Esophagus squamous epithelium (tissue), 5 donors: Measurements from ENCODE around the gene HCFC2. TPM values are rescaled to one million over a fixed set of nuclear protein-coding genes. Genes with fewer than 3 reads are reported as not detected.

Source experiments
- DNase-seq: peaks from one replicate; lab custom pipeline; 2025; lab: John Stamatoyannopoulos, UW
- H3K27ac ChIP-seq, 4 donors: fragments of 200-600 bp; sonication (generic); one replicate each; pipeline ENCODE4 v1.5.1; 2016 to 2019; ENCODE audit warnings: mild to moderate bottlenecking in 1 of 4
- H3K27me3 ChIP-seq, 4 donors: fragments of 200-600 bp; sonication (generic); 1 replicate in 3 of 4; 2 replicates in 1 of 4; pipeline versions ENCODE4 v1.5.1 to v1.6.0; 2017 to 2021; ENCODE audit warnings: antibody characterized with exemption in 1 of 4
- H3K36me3 ChIP-seq, 3 donors: fragments of 200-600 bp; sonication (generic); one replicate each; pipeline ENCODE4 v1.5.1; 2016 to 2019
- H3K4me1 ChIP-seq, 3 donors: fragments of 200-600 bp; sonication (generic); one replicate each; pipeline ENCODE4 v1.5.1; 2017 to 2019
- H3K4me3 ChIP-seq, 4 donors: fragments of 200-600 bp; sonication (generic); 1 replicate in 3 of 4; 2 replicates in 1 of 4; pipeline ENCODE4 v1.5.1; 2016 to 2019; ENCODE audit warnings: mild to moderate bottlenecking in 2 of 4, moderate library complexity in 1 of 4
- H3K9me3 ChIP-seq, 3 donors: fragments of 200-600 bp; sonication (generic); one replicate each; pipeline ENCODE4 v1.5.1; 2016 to 2019
- POLR2A ChIP-seq, 4 donors: fragments of 450-650 bp; IDR thresholded peaks; one replicate each; pipeline ENCODE4 v1.6.1; 2017; ENCODE audit warnings: antibody characterized with exemption in 4 of 4, mild to moderate bottlenecking in 4 of 4, moderate library complexity in 3 of 4
- WGBS, 2 donors: methylation state at CpG; one replicate each; pipeline ENCODE4 v1.1.5; 2018; 5-methylcytosine and 5-hydroxymethylcytosine counted together
- intact Hi-C: fragments of 100-400 bp; cut with DNase I; formaldehyde crosslinking; loops from one replicate; pipeline ENCODE4 v1.15.0; 2022
- total RNA-seq, 4 donors: library from RNA; depleted of rRNA; stranded (reverse); fragments of >200 nt; gene quantifications; one replicate each; pipeline ENCODE4 v1.1.0, GENCODE V29; 2016
- TF ChIP-seq, protein P1 (sequence below), 6 experiments: fragments of 450-650 bp in 4 of 6; fragments of 200-600 bp in 2 of 6; sonication (generic) in 2 of 6; IDR thresholded peaks; one replicate each; pipeline ENCODE4 v1.5.1; 2016 to 2019; ENCODE audit warnings: antibody characterized with exemption in 6 of 6, mild to moderate bottlenecking in 4 of 6, moderate library complexity in 4 of 6
- donor health status: DM: yes; HTN: yes; CAD: no.

Gene HCFC2
- total RNA-seq, 4 donors from 2014 or later = 10.1 to 17.7 (median 14.7) TPM

DNA sequence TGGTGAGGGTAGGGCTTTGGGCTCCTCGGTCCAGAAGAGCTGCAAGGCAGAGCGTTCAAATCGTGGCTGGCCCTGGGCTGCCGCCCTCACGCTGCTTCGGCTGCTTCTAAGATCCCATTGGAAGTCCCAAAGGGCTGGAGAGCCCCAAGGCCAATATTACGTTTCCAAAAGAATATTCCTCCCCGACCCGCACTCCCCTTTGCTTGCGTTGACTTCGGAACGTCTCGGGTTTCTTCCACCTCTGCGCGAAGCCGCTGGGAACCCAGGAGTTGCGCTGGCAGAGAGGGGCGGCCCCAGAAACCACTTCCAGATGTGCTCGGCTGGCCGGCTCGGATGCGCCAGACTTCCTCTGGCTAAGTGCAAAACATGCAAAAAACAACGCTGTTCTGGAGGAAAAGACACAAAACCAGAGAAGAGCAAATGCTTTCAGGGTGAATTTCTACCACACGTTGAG, 14.4 kb upstream of the HCFC2 start, which contains the start of gene GLT8D2:
Gene GLT8D2 (minus strand): TSS at position 285 of the 454 bp plus-strand sequence. CDS start 30,539 bp downstream, outside the sequence.
- H3K27ac ChIP-seq = peak within 1 kb of the TSS in 3 of 4 donors; percentile 60 to 77 (median 67)
- H3K4me1 ChIP-seq = peaks cover 6 to 31% (median 9%) of the 10 kb centered on the region in 3 donors
- TF ChIP-seq, protein P1, sequence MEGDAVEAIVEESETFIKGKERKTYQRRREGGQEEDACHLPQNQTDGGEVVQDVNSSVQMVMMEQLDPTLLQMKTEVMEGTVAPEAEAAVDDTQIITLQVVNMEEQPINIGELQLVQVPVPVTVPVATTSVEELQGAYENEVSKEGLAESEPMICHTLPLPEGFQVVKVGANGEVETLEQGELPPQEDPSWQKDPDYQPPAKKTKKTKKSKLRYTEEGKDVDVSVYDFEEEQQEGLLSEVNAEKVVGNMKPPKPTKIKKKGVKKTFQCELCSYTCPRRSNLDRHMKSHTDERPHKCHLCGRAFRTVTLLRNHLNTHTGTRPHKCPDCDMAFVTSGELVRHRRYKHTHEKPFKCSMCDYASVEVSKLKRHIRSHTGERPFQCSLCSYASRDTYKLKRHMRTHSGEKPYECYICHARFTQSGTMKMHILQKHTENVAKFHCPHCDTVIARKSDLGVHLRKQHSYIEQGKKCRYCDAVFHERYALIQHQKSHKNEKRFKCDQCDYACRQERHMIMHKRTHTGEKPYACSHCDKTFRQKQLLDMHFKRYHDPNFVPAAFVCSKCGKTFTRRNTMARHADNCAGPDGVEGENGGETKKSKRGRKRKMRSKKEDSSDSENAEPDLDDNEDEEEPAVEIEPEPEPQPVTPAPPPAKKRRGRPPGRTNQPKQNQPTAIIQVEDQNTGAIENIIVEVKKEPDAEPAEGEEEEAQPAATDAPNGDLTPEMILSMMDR (IDR thresholded peaks at IDR 0.05) = no peak
- TF ChIP-seq POLR2A (IDR thresholded peaks at IDR 0.05) = no peak
- intact Hi-C loops = no loop called here
- H3K36me3 ChIP-seq = no peaks in the 10 kb centered on the region
- WGBS, 2 donors = 5 to 7% methylated on average over 3 to 22 of the region's 24 CpGs
- no peaks in the 10 kb centered on the region for H3K9me3 ChIP-seq
- peak within 1 kb of the TSS; percentile 20 to 60 (median 48) for H3K4me3 ChIP-seq
- no peak for DNase-seq
- H3K27me3 ChIP-seq = peaks cover 0 to 26% (median 0%) of the 10 kb centered on the region in 4 donors

DNA sequence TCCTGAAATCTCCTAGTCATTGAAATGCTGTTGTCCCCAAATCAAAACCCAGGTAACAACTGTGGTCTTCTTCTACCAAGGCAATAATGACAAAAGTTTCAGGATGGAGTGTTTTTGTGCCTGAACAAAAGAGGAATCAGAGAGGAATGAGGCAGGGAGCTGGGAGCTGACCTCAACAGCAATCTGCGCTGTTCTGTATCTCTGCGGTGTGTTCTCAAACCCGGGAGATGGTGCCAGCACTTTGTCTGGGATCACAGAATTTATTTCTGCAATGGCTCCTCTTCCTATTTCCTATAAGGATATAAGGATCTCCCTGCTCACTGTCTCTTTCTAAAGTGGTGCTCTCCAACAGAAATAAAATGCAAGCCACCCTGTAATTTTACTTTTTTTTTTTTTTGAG, 13.9 kb upstream of the HCFC2 start:
- WGBS, 2 donors = 30 to 39% methylated on average over 2 to 3 of the region's 3 CpGs
- intact Hi-C loops = no loop called here
- no peak for DNase-seq
- peak overlapping the region in 3 of 4 donors; percentile 60 to 77 (median 67) for H3K27ac ChIP-seq
- H3K9me3 ChIP-seq = no peaks in the 10 kb centered on the region
- H3K4me3 ChIP-seq = peak overlapping the region; percentile 20 to 60 (median 48)
- H3K36me3 ChIP-seq = no peaks in the 10 kb centered on the region
- H3K4me1 ChIP-seq = peaks cover 6 to 31% (median 9%) of the 10 kb centered on the region in 3 donors
- peaks cover 0 to 26% (median 0%) of the 10 kb centered on the region in 4 donors for H3K27me3 ChIP-seq
- no peak for TF ChIP-seq POLR2A (IDR thresholded peaks at IDR 0.05)
- TF ChIP-seq, protein P1 (IDR thresholded peaks at IDR 0.05) = no peak

DNA sequence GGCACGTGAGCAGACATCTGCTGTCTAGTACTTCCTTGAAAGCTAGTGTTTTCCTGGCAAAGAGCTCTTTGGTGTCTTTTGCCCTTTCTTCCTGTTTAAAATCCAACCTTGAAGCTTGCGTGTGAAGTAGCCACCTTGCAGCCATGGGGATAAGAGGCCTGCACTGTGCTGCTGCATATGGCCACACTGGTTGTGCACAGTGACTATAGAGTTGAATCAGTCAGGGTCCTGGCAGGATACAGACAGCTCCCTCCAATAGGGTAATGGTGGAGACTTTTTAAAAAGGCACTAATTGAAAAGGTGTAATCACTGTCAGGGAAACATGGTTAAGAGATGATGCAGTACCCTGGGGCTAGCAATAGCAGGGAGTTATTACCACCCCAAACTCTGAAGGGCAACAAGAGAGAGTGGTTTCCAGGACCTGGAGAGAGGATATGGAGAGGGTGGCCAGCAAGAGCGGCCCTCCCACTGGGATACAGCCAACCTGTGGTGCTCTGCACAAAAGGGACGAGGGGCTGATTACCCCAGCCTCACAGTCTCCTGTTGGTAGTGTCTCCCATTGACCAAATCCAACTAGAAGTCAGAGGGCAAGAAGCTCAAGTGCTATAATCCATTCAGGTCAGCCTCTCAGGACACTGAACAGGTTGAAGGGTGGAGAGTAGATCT, 9.5 kb upstream of the HCFC2 start:
- no peak for DNase-seq
- Histone ChIP-seq H3K4me1 (peaks cover 4 to 22% (median 11%) of the 10 kb centered on the region in 3 donors), H3K9me3 (no peaks in the 10 kb centered on the region), H3K27me3 (peaks cover 0 to 20% (median 0%) of the 10 kb centered on the region in 4 donors), H3K4me3 (no peak overlapping the region), H3K36me3 (no peaks in the 10 kb centered on the region), H3K27ac (no peak overlapping the region)
- intact Hi-C loops = no loop called here
- 74 to 87% methylated on average over 4 of the region's 4 CpGs for WGBS, 2 donors
- TF ChIP-seq, protein P1 (IDR thresholded peaks at IDR 0.05) = no peak
- no peak for TF ChIP-seq POLR2A (IDR thresholded peaks at IDR 0.05)

DNA sequence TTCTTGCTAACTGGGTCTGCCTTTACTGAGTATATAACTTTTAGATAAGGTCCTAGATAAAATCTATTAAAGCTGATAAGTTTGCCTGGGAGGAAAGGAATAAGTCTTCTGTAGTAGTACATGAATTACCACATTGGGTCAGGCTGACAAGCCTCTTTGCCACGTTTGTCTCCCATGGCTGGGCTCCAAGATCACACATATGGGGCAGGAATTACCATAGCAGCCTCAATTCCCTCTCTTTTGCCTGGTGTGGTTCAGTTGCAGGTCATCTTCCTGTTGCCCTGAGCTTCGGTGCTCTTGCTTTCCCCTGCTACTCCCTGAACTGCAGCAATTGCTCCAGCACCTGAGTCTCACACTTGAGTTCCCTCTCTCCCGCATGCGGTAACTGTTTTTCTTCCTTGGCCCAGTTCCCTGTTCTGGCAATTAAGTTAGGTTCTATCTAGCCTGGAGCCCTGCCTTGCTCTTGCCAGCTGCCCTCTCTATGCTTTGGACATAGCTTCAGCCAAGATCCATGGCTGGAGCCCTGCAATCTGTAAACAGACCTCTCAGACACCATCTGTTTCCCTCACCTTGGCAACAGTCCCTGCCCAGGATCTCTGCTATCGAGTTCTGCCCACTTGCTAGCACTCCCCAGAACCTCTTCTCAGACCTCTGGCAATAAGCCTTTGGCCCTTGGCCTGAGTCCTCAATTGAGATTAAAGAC, 8.5 kb upstream of the HCFC2 start:
- no peaks in the 10 kb centered on the region for H3K9me3 ChIP-seq
- peaks cover 0 to 12% (median 5%) of the 10 kb centered on the region in 3 donors for H3K4me1 ChIP-seq
- no peak for DNase-seq
- peaks cover 0 to 9% (median 0%) of the 10 kb centered on the region in 4 donors for H3K27me3 ChIP-seq
- H3K4me3 ChIP-seq = no peak overlapping the region
- TF ChIP-seq POLR2A (IDR thresholded peaks at IDR 0.05) = no peak
- TF ChIP-seq, protein P1 (IDR thresholded peaks at IDR 0.05) = no peak
- WGBS, 2 donors = 9 to 18% methylated on average over 5 of the region's 5 CpGs
- intact Hi-C loops = no loop called here
- H3K27ac ChIP-seq = no peak overlapping the region
- H3K36me3 ChIP-seq = no peaks in the 10 kb centered on the region
